ENCODE data around the gene RHOB.

RHOB gene

GRCh38 chr2:20473128-20473527 lies 26.3 kb downstream of the RHOB start:
- DNase-seq (ENCODE audit: low read depth, low spot score), result no peak

DNA sequence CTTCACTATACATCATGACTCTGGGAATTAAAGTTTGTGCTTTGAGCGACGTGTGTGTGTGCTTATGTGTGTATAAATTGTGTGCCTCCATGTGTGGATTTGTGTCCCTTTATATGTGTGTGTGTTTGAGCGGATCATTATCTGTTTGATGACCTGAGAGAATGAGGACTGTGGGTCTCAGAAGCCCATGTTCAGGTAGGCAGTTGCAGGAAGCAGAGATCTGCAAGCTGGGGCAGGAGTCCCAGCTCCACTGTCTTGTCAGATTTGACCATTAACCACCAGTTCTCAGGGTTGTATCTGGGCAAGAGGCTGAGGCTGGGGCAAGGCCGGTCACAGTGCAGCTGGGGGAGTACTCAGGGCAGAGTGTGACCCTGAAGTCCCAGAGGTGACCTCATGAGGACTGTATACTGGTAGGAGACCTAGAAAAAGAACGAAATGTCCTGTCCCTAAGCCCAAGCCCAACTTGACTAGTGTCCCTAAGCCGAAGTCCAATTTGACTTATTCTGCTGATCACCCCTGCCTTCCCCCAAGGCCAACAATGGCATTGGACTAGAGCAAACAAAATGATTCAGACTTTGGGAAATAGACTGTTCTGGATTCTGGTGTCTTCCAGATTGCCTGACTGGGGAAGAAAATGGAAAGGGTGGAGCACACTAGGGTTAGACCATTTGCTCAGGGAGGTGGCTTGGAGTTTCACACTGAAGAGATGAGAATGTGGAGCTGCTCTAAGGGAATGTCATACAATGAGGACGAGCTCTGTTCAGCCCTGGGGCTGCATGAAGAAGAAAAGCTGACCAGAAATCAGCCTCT lies 28.1 kb downstream of the RHOB start:
- no peak for DNase-seq (ENCODE audit: low read depth, low spot score)

DNA sequence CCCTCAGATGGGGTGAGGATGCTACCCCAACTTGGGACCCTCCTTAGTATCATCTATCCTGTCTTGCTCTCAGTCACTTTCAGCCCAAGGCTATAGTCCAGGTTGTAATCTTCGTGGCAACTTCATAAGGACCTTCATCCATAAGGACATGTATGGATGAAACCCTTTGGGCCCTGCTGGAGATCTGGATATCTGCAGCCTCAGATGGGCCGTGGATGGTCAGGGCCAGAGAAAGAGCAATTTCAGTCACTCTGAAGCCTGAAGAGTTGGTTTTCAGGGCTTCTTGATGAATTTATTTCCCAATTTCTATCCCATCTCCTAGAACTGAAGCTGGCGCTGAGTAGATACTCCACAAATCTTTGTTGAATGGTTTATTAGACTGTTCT lies 28.7 kb downstream of the RHOB start:
- DNase-seq (ENCODE audit: low read depth, low spot score), result no peak

DNA sequence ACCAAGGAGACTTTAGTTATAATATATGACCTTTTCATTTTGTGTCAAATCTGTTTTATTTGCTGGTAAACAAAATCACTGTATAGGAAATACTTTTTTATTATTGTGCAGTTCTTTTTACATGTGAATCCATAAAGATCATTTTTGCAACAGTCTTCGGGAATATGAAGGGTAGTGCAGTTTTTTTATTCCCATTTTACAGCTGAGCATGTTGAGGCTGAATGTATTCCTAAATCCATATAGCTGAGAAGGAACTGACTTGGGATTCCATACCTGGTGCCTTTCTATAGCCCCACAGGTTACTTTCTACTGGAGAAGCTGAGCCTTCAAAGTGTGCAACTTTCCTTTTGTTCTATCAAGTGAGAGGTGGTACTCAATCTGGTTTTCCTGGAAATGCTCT lies 29.6 kb downstream of the RHOB start:
- DNase-seq (ENCODE audit: low read depth, low spot score), result no peak

DNA sequence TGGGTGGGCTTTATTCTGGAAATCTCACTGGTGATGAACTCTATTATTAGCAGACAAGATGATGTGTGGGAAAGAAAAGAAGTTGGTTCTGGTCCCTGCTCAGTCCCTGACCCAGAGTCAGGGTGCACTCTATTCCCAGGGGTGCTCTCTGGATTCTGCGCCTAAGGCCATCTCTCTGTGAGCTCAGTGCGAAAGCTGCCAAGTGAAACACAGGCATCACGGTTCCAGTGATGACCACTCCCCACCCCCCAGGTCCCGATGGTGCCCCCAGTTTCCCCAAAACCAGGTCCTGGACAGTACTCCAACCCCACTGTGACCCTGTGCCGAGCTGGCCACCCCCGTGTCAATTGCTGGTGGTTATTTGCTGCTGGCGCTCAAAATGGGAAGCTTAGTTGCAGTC lies 30.1 kb downstream of the RHOB start:
- no peak for DNase-seq (ENCODE audit: low read depth, low spot score)

DNA sequence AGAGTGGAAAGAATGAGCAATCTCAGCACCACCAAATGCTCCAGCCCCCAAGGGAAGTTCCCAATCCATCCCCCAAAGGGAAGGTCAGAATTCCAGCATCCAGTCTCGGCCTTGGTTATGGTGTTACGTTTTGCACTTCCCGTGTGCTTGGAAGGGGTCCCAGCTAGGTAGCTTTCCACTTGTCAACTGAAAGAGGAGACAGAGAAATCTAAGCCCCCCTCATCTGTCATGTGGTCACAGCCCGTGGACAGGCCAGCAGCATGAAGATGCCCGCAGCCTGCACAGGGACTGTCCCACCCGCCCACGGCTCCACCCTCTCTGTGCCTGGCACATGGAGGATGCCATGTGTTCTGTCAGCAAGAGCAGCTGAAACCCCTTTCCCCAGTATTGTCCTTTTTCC lies 32.1 kb downstream of the RHOB start:
- no peak for DNase-seq (ENCODE audit: low read depth, low spot score)

DNA sequence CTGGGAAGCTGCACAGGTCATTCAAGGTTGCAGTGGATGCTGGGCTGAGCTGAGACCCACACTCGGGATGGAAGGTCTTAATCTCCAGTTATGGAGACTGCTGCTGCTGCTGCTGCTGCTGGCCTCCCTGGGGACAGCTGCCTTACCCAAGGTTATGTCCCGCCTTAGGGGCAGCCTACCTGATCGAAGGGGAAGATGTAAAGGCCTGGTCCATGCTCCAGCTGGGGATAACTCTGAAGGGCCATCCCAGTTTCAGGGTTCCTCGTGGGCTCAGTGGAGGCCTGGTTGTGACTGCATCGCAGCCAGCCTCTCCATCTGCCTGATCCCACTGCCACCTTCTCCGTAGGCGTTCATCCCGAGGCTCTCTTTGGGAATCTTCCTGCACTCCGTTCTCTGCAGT lies 33.0 kb downstream of the RHOB start:
- no peak for DNase-seq (ENCODE audit: low read depth, low spot score)

DNA sequence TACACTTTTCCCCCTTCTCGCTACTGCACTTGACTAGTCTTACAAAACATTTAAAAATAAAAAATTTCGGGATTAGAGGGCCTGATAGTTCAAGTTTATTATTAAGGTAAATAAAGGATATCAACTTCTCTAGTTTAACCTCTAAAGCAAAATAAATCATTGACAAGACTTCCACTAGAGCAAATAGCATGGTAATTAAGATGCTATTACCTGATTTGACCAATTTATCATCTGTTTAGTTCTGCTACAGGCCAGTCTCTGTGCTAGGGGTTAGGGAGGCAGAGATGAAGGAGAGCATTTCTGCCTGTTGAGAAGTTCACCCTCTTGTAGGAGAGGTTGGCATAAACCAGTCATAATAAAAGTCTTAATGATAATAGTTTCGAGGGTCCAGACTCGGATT lies 34.0 kb downstream of the RHOB start:
- no peak for DNase-seq (ENCODE audit: low read depth, low spot score)

DNA sequence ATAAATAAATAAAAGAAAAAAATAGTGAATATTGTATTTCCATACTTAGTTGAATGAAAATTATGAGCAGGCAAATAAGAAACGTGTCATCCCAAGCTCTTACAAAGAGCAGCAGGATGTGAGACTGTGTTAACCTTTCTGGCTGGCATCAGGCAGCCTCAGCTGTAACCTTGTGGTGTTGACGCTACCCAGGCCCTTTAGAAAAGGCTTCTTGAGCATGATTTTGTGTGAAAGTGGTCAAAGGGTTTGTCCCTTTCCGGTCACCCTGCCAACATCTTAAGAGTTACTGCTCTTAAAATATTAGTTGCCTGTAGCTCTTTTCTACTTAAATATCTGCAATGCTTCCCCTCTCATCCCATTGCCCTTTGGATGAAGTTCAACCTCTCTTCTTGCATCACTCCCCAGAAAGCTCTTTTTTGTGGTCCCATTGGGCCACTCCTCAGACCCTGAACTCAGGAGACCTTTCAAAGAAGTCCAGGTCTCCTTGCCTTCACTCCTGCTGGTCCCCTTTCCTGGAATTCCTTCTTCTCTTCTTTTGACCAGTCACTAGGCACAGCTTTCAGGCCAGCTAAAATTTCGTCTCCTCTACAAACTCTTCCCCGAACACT lies 35.0 kb downstream of the RHOB start:
- no peak for DNase-seq (ENCODE audit: low read depth, low spot score)

GRCh38 chr2:20482725-20483124 lies 35.9 kb downstream of the RHOB start:
- no peak for DNase-seq (ENCODE audit: low read depth, low spot score)

DNA sequence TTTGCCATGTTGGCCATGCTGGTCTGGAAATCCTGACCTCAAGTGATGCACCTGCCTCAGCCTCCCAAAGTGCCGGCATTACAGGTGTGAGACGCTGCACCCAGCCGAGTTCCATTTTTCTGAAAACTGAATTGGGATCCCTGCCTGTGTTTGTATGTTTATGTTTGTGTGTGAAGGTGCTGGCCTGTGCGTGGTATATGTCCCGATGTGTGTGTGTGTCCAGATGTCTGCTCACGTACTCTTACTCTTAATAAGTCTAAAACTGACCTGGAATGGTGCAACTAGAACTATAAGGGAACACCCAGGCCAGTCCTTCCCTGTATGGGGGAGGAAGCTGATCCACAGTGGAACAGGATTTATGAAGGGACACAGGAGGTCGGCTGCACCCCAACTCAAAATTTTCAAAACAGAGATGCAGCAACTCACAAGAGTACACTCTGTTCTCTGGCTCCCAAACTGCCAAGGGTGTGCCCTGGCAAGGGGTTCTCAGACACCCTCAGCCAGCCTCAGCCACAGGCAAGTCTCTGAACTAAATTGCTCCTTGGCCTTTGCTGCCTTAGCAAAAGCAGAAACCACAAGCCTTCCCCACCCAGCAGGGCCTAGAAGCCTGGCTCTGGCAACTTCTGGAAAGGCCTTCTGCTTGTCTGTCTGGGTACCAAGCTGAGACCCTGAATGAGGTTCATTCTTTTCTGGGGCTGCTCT lies 36.5 kb downstream of the RHOB start:
- no peak for DNase-seq (ENCODE audit: low read depth, low spot score)

DNA sequence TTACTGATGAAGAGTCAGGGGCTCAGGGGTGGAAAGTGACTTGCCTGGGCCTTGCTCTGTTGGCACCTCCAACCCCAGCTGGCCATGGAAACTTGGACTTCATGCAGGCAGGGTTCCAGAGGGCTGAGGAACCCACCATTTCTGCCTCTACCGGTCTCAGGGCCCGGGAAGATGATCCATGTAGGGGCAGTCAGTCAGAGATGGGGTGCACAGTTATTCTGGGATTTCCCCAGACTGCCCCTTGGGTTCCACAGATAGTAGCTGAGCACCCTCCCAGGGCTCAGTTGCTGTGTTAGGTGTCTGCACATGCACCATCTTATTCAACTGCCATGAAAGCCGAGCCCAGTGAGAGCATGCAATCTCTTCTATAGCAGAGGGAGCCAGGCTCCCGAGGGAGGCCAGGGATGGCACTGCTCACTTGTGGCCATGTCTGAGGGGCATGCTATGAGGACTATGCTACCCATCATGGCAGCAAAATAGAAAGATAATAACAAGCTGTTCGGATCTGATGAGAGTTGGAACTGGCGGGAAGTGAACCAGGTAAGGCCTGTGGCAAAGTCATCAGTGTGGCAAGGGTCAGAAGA lies 37.3 kb downstream of the RHOB start:
- no peak for DNase-seq (ENCODE audit: low read depth, low spot score)

DNA sequence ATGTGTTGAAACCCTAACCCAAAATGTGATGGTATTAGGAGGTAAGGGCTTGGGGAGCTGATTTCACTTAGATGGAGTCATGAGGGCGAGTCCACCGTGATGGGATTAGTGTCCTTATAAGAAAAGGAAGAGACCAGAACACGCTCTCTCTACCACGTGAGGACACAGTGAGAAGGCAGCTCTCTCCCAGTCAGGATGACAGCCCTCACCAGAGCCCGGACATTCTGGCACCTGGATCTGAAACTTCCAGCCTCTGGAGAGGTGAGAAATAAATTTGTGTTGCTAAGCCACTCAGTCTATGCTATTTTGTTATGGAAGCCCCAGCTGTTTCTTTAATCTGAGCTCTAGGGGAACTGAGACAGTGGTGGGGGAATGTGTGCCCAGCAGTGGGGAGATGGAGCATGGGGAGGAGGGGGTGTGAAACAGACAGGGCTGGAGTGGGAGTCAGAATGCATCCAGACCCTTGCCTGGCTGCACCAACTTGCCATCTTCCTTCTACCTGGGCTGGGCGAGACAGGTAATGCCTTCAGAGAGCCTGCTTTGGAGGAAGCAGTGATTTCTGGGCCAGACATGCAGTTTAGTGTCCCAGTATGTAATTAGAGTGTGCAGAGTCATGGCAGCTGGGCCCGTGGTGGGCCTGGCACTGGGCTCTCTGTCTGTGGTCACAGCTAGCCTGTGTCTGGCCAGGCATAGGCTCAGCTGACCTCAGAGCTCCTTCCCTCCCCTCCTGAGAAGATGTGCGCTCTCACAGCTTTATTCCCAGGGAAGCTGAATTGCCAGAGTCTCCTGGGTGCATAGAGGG lies 38.1 kb downstream of the RHOB start:
- DNase-seq (ENCODE audit: low read depth, low spot score), result no peak

DNA sequence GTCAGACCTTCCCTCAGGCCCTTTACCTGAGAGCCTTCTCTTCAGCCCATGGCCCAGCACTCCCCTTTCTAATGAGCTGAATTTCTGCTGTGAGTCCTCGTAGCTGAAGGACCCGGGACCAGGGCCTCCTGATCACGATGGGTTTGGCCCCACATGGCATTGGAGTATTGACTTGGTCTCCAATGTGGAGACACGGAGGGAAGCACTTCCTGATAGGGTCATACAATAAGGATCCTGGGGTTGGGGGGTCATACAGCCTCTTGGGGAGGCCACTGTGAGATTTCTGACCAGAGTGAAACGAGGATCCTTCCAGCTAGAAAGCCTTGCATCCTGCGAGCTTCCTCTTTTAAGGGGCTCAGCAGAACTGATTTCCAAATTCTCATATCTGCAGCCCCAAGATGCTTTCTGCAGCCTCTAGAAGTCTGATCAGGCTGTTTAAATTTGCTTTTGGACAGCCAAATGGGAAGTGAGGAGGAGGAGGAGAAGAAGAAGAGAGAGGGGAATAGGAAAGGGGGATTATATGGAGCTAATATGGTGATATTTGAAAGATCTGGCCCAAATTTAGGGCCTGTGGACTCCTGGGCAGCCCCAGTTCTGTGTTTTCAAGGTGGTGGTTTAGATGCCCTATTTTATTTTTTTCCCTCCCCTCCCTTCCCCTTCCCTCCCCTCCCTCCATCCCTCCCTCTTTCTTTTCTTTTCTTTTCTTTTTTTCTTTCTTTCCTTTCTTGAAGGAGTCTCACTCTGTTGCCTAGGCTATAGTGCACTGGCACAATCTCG lies 38.9 kb downstream of the RHOB start:
- DNase-seq (ENCODE audit: low read depth, low spot score), result no peak

- DNase-seq (ENCODE audit: low read depth, low spot score), result no peak
Measured at GRCh38 chr2:20486571-20486970, 39.7 kb downstream of the RHOB start.

DNA sequence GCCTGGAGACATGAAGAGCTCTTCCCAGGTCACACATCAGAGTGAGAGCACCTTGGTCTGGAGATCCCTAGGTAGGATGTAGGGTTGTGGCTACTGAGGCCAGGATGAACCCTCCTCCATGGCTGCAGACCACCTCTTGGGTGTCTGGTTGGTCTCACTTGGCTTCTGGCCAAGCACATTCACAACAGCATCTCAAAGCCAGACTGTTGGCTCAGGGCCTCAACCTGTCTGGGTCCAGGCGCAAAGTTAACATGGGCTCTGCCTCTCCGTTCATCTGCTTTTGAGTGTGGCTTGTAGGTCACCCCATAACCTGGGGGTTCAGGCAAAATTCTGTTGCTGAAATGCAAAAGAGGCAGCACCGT lies 40.1 kb downstream of the RHOB start:
- no peak for DNase-seq (ENCODE audit: low read depth, low spot score)

GRCh38 chr2:20487392-20488174 lies 40.7 kb downstream of the RHOB start:
- DNase-seq (ENCODE audit: low read depth, low spot score), result no peak

DNA sequence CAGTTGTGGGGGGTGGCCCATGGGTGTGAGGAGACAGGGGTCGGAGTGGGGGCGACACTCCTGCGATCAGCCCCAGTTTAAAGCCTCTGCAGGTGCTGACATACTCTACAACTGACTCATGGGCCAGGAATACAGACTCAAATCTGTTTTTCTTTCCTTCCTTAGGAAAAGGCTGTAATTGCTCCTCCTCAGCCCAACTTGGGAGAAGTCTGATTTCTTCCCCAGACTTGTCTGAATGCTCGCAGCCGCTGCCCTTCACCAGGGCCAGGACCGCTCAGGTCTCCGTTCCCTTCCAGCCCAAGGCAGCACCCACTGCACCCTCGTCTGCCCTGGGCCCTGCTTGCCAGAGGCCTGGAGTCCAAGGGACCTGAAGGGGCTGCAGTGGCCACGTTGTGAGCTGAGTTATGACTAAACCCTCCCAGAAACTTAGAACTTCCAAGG lies 41.3 kb downstream of the RHOB start:
- no peak for DNase-seq (ENCODE audit: low read depth, low spot score)

- no peak for DNase-seq (ENCODE audit: low read depth, low spot score)
Measured at GRCh38 chr2:20488782-20489181, 41.9 kb downstream of the RHOB start.
